Right lobe of liver (tissue), 6 donors: ENCODE data around the gene CRYBB1. TPM values are rescaled to one million over a fixed set of nuclear protein-coding genes. Genes with fewer than 3 reads are reported as not detected.

ENCODE experiments used
- ATAC-seq, 4 donors: fragments of 200-7000 bp; cut with Tn5 transposase; one replicate each; pipeline ENCODE4 v1.9.1; 2020; ENCODE audit warnings: mild to moderate bottlenecking in 4 of 4, moderate library complexity in 4 of 4
- DNase-seq, 3 donors: peaks; one replicate each; pipeline ENCODE4 v3.0.0-alpha.2; 2020
- H3K27ac ChIP-seq, 3 donors: fragments of 200-600 bp; one replicate each; pipeline ENCODE4 v1.8.0; 2022
- H3K27me3 ChIP-seq, 2 donors: fragments of 200-600 bp; one replicate each; pipeline ENCODE4 v1.8.0; 2022
- H3K36me3 ChIP-seq, 4 donors: fragments of 200-600 bp; sonication (generic) in 1 of 4; one replicate each; pipeline versions ENCODE4 v1.5.1 to v1.8.0; 2017 to 2022; ENCODE audit warnings: control low read depth in 1 of 4
- H3K4me1 ChIP-seq, 4 donors: fragments of 200-600 bp; sonication (generic) in 1 of 4; one replicate each; pipeline versions ENCODE4 v1.5.1 to v1.8.0; 2017 to 2022; ENCODE audit warnings: control low read depth in 1 of 4
- H3K4me3 ChIP-seq, 3 donors: fragments of 200-600 bp; one replicate each; pipeline ENCODE4 v1.8.0; 2022
- H3K9me3 ChIP-seq, 4 donors: fragments of 200-600 bp; sonication (generic) in 1 of 4; one replicate each; pipeline versions ENCODE4 v1.5.1 to v1.8.0; 2017 to 2022; ENCODE audit warnings: control low read depth in 1 of 4
- CTCF ChIP-seq, 4 donors: fragments of 200-600 bp in 3 of 4; fragments of 450-650 bp in 1 of 4; IDR thresholded peaks; one replicate each; pipeline versions ENCODE4 v1.5.1 to v1.8.0; 2016 to 2022; ENCODE audit warnings: antibody characterized with exemption in 4 of 4, mild to moderate bottlenecking in 2 of 4
- POLR2A ChIP-seq: fragments of 450-650 bp; IDR thresholded peaks from one replicate; pipeline ENCODE4 v1.6.1; 2017; ENCODE audit warnings: antibody characterized with exemption, mild to moderate bottlenecking
- WGBS: methylation state at CpG from one replicate; pipeline ENCODE4 v1.1.6; 2018; ENCODE audit warnings: low coverage, low lambda C conversion rate; ENCODE audit not compliant: insufficient coverage; ENCODE audit errors: missing lambda C conversion rate; 5-methylcytosine and 5-hydroxymethylcytosine counted together
- intact Hi-C, 2 donors: fragments of 100-400 bp; cut with DNase I; formaldehyde crosslinking; loops; one replicate each; pipeline versions ENCODE4 v1.11.2 to v1.14.1; 2022
- total RNA-seq, 6 experiments: library from RNA; depleted of rRNA in 2 of 6; stranded (reverse); fragments of >200 nt in 2 of 6; fragmentation: NEBNext Ultra II Directional in 3 of 6; extraction: Animal tissue kit (Norgen Biotek cat#: 25700) in 3 of 6; gene quantifications; one replicate each; pipeline versions ENCODE4 v1.1.0 to v1.2.4, GENCODE V29; 2016 to 2023
- donor health status: DM: no; HTN: yes; CAD: no.
- donor health status: DM: no; HTN: no; CAD: no.
- donor health status: DM: no; HTN: no; CAD: no.
- donor health status: DM: no; HTN: yes; CAD: no.
- donor health status: DM: no; HTN: yes; CAD: no.

CRYBB1 gene
- total RNA-seq, 6 experiments from 2014 or later, result 0.53 to 0.59 TPM; not detected in 4

- no peak for DNase-seq
- peaks cover 0 to 48% (median 16%) of the 10 kb centered on the region in 4 donors for H3K4me1 ChIP-seq
- WGBS, result 28% methylated on average over 7 of the region's 11 CpGs
- peaks cover 0 to 11% (median 6%) of the 10 kb centered on the region in 4 donors for H3K36me3 ChIP-seq
- peak overlapping the region in 1 of 3 donors; percentile 17 for H3K27ac ChIP-seq
- no peaks in the 10 kb centered on the region for H3K27me3 ChIP-seq
- ATAC-seq, result peak in 2 of 4 donors; percentile 13 to 29
- TF ChIP-seq POLR2A (no peak), CTCF (IDR thresholded peaks at IDR 0.05) (no peak)
- H3K4me3 ChIP-seq, result no peak overlapping the region
- intact Hi-C loops, result no loop called here
- no peaks in the 10 kb centered on the region for H3K9me3 ChIP-seq
Observed at GRCh38 chr22:26586556-26587325, 31.1 kb downstream of the CRYBB1 start.

- Histone ChIP-seq H3K4me3 (no peak overlapping the region), H3K36me3 (peaks cover 0 to 15% (median 8%) of the 10 kb centered on the region in 4 donors), H3K9me3 (no peaks in the 10 kb centered on the region), H3K27ac (no peak overlapping the region), H3K4me1 (peaks cover 0 to 42% (median 16%) of the 10 kb centered on the region in 4 donors), H3K27me3 (no peaks in the 10 kb centered on the region)
- intact Hi-C loops, result no loop called here
- ATAC-seq (peak; percentile 15 to 31 (median 28)), DNase-seq (peak; percentile 75 to 85 (median 85))
- WGBS, result 14% methylated on average over 5 of the region's 11 CpGs
- peak in 1 of 4 donors; percentile 36 for TF ChIP-seq CTCF (IDR thresholded peaks at IDR 0.05)
- TF ChIP-seq POLR2A, result no peak
Observed at GRCh38 chr22:26585104-26585790, 32.6 kb downstream of the CRYBB1 start.

GRCh38 chr22:26584010-26584409, 33.8 kb downstream of the CRYBB1 start:
- Histone ChIP-seq H3K27me3 (no peaks in the 10 kb centered on the region), H3K36me3 (peaks cover 0 to 15% (median 8%) of the 10 kb centered on the region in 4 donors), H3K27ac (no peak overlapping the region), H3K4me1 (peaks cover 0 to 41% (median 16%) of the 10 kb centered on the region in 4 donors), H3K9me3 (no peaks in the 10 kb centered on the region), H3K4me3 (no peak overlapping the region)
- ATAC-seq (no peak), DNase-seq (no peak)
- intact Hi-C loops, result no loop called here
- WGBS, result 58% methylated on average over 4 of the region's 4 CpGs
- TF ChIP-seq CTCF (IDR thresholded peaks at IDR 0.05) (no peak), POLR2A (no peak)

- DNase-seq, result no peak
- TF ChIP-seq POLR2A (no peak), CTCF (IDR thresholded peaks at IDR 0.05) (no peak)
- ATAC-seq, result no peak
- Histone ChIP-seq H3K4me1 (peaks cover 0 to 24% (median 11%) of the 10 kb centered on the region in 4 donors), H3K9me3 (no peaks in the 10 kb centered on the region), H3K36me3 (peaks cover 0 to 15% (median 8%) of the 10 kb centered on the region in 4 donors), H3K4me3 (no peak overlapping the region), H3K27me3 (no peaks in the 10 kb centered on the region), H3K27ac (no peak overlapping the region)
- intact Hi-C loops, result no loop called here
- 63% methylated on average over 8 of the region's 8 CpGs for WGBS
Observed at GRCh38 chr22:26581633-26582168, 36.1 kb downstream of the CRYBB1 start.
